ENCODE data around the gene KRTAP10-12. TPM values are rescaled to one million over a fixed set of nuclear protein-coding genes. Genes with fewer than 3 reads are reported as not detected.

Gene KRTAP10-12
- polyA plus RNA-seq, 1 experiment: not detected

DNA sequence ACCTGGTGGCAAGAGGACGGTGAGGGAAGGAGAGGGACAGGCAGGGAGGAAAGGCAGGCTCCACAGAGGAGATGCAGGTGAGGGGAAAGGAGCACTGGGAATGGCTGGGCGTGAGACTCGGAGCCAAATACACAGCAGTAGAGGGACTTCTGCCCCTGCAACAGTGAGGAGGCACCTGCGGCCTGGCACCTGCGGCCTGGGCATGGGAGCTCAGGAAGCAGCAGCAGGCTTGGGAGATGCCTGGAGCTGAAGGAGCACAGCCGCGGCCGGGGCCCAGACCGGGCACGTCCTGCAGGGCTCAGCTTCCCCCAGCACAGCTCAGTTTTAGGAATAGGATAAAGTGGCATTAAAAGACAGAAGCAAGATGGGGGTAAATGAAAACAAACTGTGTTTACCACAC, 35.3 kb downstream of the KRTAP10-12 start:
- ChIA-PET CTCF (interaction anchor here (0.8 kb wide), 1 partner anchor 8 kb away, joined by 3 read pairs; no protein-coding TSS in a partner anchor), POLR2A (no interaction called here)
- no peaks in the 10 kb centered on the region for H3K36me3 ChIP-seq (ENCODE audit: control insufficient read depth, insufficient read depth, low read length)
- DNase-seq (ENCODE audit: low read depth): no peak
- TF ChIP-seq, protein P1, sequence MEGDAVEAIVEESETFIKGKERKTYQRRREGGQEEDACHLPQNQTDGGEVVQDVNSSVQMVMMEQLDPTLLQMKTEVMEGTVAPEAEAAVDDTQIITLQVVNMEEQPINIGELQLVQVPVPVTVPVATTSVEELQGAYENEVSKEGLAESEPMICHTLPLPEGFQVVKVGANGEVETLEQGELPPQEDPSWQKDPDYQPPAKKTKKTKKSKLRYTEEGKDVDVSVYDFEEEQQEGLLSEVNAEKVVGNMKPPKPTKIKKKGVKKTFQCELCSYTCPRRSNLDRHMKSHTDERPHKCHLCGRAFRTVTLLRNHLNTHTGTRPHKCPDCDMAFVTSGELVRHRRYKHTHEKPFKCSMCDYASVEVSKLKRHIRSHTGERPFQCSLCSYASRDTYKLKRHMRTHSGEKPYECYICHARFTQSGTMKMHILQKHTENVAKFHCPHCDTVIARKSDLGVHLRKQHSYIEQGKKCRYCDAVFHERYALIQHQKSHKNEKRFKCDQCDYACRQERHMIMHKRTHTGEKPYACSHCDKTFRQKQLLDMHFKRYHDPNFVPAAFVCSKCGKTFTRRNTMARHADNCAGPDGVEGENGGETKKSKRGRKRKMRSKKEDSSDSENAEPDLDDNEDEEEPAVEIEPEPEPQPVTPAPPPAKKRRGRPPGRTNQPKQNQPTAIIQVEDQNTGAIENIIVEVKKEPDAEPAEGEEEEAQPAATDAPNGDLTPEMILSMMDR (IDR thresholded peaks at IDR 0.05; ENCODE audit: insufficient read depth, low read depth, low read length): no peak
- peaks cover 6% of the 10 kb centered on the region for H3K27me3 ChIP-seq (ENCODE audit: control insufficient read depth, insufficient read depth, low read length)
- H3K4me3 ChIP-seq (ENCODE audit: low read depth, low read length): no peak overlapping the region

DNA sequence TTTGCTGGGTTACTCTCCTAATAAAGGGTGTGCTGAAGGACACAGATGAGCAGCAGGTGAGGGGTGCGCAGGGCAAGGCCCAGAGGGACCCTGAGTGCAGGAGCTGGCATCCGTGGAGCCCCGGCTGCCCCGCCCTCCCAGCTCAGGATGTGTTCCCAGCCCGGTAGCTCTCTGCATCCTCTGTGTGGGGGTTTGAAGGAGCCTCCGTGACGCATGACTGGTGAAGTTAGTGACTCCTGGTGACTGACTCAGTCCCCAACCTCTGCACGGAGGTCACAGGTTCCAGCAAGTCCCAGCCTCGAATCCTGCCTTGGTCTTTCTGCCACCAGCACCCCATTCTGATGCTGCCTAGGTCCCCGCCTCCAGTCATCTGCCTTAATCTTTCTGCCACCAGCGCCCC, 36.0 kb downstream of the KRTAP10-12 start:
- Histone ChIP-seq H3K27me3 (ENCODE audit: control insufficient read depth, insufficient read depth, low read length) (peaks cover 6% of the 10 kb centered on the region), H3K36me3 (ENCODE audit: control insufficient read depth, insufficient read depth, low read length) (no peaks in the 10 kb centered on the region), H3K4me3 (ENCODE audit: low read depth, low read length) (no peak overlapping the region)
- TF ChIP-seq, protein P1 (IDR thresholded peaks at IDR 0.05; ENCODE audit: insufficient read depth, low read depth, low read length): no peak
- ChIA-PET POLR2A (no interaction called here), CTCF (interaction anchor here (0.8 kb wide), 1 partner anchor 62 kb away, joined by 3 read pairs; no protein-coding TSS in a partner anchor)
- DNase-seq (ENCODE audit: low read depth): no peak

DNA sequence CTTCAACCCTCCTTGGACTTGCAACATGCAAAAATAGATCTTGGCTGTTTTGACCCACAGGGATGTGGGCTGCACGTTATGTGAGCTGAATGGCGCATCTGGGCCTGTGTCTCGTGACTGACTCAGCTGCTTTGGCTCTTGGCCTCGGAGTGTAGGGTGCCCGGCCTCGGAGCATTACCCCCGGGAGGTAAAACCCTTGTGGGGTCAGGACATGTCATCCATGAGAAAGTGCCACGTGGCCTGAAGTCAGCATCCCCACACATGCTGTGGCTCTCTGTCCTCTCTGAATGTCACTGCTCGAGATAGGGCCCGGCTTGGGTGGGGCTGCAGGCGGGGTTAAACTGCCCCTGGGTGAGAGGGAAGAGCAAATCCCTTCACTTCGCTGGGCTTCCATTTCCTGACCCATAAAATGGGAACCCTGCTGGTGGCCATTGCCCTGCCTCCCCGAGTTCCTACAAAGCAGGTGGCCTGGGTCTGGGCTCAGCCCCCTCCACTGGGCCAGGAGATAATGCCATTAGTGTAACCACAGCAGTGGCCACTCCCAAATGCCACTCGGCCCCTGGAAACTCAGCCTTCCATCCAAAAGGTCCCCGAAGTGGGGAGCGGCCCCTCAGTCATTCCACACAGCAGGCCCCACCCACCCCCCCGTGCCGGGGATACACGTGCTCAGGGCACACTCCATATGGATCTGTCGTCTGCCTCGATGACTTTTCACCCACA, 37.2 kb downstream of the KRTAP10-12 start:
- no peak overlapping the region for H3K4me3 ChIP-seq (ENCODE audit: low read depth, low read length)
- H3K36me3 ChIP-seq (ENCODE audit: control insufficient read depth, insufficient read depth, low read length): no peaks in the 10 kb centered on the region
- TF ChIP-seq, protein P1 (IDR thresholded peaks at IDR 0.05; ENCODE audit: insufficient read depth, low read depth, low read length): no peak
- no peak for DNase-seq (ENCODE audit: low read depth)
- H3K27me3 ChIP-seq (ENCODE audit: control insufficient read depth, insufficient read depth, low read length): peaks cover 6% of the 10 kb centered on the region
- ChIA-PET POLR2A (no interaction called here), CTCF (no interaction called here)

DNA sequence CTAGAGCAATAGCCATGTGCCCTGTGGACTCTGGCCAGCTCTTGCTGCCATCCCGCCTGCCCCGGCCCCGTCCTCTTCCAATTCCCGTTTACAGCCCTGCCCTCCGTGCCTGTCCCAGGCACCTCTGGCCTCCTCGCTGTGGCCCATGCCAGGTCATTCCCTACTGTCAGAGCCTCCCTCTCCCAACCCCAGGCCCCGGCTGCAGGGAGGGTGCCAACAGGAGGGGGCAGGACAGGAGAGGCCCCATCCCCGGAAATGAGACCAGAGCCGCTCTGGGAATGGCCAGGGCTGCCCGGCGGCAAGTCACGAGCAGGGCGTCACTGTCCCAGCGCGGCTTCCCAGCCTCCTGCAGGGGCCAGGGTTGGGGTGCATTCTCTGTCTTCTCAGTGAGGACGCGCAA, 37.9 kb downstream of the KRTAP10-12 start:
- Histone ChIP-seq H3K4me3 (ENCODE audit: low read depth, low read length) (no peak overlapping the region), H3K36me3 (ENCODE audit: control insufficient read depth, insufficient read depth, low read length) (no peaks in the 10 kb centered on the region), H3K27me3 (ENCODE audit: control insufficient read depth, insufficient read depth, low read length) (peaks cover 6% of the 10 kb centered on the region)
- CTCF ChIA-PET: no interaction called here
- POLR2A ChIA-PET: no interaction called here
- DNase-seq (ENCODE audit: low read depth): no peak
- TF ChIP-seq, protein P1 (IDR thresholded peaks at IDR 0.05; ENCODE audit: insufficient read depth, low read depth, low read length): no peak

DNA sequence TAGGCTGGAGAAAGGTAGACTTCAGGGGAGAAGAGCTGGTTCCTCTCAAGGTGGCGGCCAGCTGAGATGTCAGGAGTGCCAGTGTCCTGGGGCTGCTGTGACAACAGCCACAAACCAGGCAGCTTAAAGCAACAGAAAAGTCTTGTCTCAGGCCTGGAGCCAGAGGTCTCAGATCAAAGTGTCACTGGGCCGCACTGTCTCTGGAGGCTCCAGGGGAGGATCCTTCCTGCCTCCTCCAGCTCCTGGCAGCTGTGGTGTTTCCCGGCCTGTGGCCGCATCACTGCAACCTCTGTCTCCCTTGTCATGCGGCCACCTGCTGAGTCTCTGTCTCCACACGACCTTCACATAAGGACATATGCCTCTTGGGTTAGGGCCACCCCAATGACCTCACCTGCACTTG, 38.8 kb downstream of the KRTAP10-12 start:
- H3K36me3 ChIP-seq (ENCODE audit: control insufficient read depth, insufficient read depth, low read length): no peaks in the 10 kb centered on the region
- ChIA-PET POLR2A (no interaction called here), CTCF (no interaction called here)
- H3K4me3 ChIP-seq (ENCODE audit: low read depth, low read length): no peak overlapping the region
- TF ChIP-seq, protein P1 (IDR thresholded peaks at IDR 0.05; ENCODE audit: insufficient read depth, low read depth, low read length): no peak
- no peak for DNase-seq (ENCODE audit: low read depth)
- H3K27me3 ChIP-seq (ENCODE audit: control insufficient read depth, insufficient read depth, low read length): peaks cover 6% of the 10 kb centered on the region
